Measurements from ENCODE around the gene CLEC2A.
"Not testable (repeated sequence)": the region's sequence is repeated elsewhere in the genome, so short reads cannot be mapped to it uniquely, and the experiment has no call there.

Gene CLEC2A

DNA sequence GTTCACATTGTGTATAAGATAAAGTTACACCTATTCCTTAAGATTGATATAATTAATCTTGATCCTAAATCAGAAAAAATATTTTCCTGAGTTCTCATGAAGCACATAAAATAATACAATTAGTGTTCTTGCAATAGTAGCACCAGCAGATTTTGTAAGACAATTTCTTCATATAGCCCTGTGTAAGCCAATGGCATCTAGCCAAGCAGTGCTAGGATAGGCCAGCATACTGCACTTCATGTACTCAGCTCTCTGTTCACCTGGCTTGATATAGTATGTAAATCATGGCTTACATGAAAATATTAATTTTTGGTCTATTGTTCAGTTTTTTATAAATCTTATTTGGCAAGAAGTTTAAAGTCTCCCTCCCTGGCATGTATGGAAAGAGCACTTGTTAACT is 49.0 kb downstream of the CLEC2A start:
- no peak overlapping the region for H3K9ac ChIP-seq (ENCODE audit: low read depth, low read length)
- H3K4me1 ChIP-seq (ENCODE audit: insufficient read depth, low read length), result peaks cover 5% of the 10 kb centered on the region; the same call in 1 of the 2 replicates
- no peaks in the 10 kb centered on the region for H3K36me3 ChIP-seq (ENCODE audit: insufficient read depth, low read length)
- no peaks in the 10 kb centered on the region for H3K9me3 ChIP-seq (ENCODE audit: control insufficient read depth, insufficient read depth, low read length)

- peaks cover 5% of the 10 kb centered on the region; the same call in 1 of the 2 replicates for H3K4me1 ChIP-seq (ENCODE audit: insufficient read depth, low read length)
- no peaks in the 10 kb centered on the region for H3K36me3 ChIP-seq (ENCODE audit: insufficient read depth, low read length)
- H3K9me3 ChIP-seq (ENCODE audit: control insufficient read depth, insufficient read depth, low read length), result no peaks in the 10 kb centered on the region
- no peak overlapping the region for H3K9ac ChIP-seq (ENCODE audit: low read depth, low read length)
These were observed 50.2 kb downstream of the CLEC2A start for GRCh38 chr12:9881988-9882387.

- H3K4me1 ChIP-seq (ENCODE audit: insufficient read depth, low read length), result peaks cover 5% of the 10 kb centered on the region; the same call in 1 of the 2 replicates
- no peak within 1 kb of the TSS for H3K9ac ChIP-seq (ENCODE audit: low read depth, low read length)
- no peaks in the 10 kb centered on the region for H3K9me3 ChIP-seq (ENCODE audit: control insufficient read depth, insufficient read depth, low read length)
- no peaks in the 10 kb centered on the region for H3K36me3 ChIP-seq (ENCODE audit: insufficient read depth, low read length)
These were observed 50.9 kb downstream of the CLEC2A start, which contains the start of gene KLRF2 for GRCh38 chr12:9881246-9881645. Gene KLRF2, plus strand, starts transcription at chr12:9881489. Its CDS starts 107 bp downstream, at chr12:9881596.

- no peak overlapping the region for H3K9ac ChIP-seq (ENCODE audit: low read depth, low read length)
- no peaks in the 10 kb centered on the region for H3K9me3 ChIP-seq (ENCODE audit: control insufficient read depth, insufficient read depth, low read length)
- H3K36me3 ChIP-seq (ENCODE audit: insufficient read depth, low read length), result no peaks in the 10 kb centered on the region
- H3K4me1 ChIP-seq (ENCODE audit: insufficient read depth, low read length), result peaks cover 5% of the 10 kb centered on the region; the same call in 1 of the 2 replicates
These were observed 51.6 kb downstream of the CLEC2A start for GRCh38 chr12:9880532-9881078.

DNA sequence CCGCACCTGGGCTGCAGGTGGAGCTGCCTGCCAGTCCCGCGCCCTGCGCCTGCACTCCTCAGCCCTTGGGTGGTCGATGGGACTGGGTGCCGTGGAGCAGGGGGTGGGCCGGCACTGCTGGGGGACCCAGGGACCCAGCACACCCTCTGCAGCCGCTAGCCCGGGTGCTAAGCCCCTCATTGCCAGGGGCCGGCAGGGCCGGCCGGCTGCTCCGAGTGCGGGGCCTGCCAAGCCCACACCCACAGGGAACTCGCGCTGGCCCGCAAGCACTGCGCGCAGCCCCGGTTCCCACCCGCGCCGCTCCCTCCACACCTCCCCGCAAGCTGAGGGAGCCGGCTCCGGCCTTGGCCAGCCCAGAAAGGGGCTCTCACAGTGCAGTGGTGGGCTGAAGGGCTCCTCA is 56.0 kb downstream of the CLEC2A start:
- H3K36me3 ChIP-seq (ENCODE audit: insufficient read depth, low read length); H3K4me1 ChIP-seq (ENCODE audit: insufficient read depth, low read length); H3K9me3 ChIP-seq (ENCODE audit: control insufficient read depth, insufficient read depth, low read length); H3K9ac ChIP-seq (ENCODE audit: low read depth, low read length): not testable (repeated sequence)

GRCh38 chr12:9872742-9873141 is 59.4 kb downstream of the CLEC2A start:
- Histone ChIP-seq H3K4me1 (ENCODE audit: insufficient read depth, low read length) (peaks cover 11% of the 10 kb centered on the region), H3K9me3 (ENCODE audit: control insufficient read depth, insufficient read depth, low read length) (no peaks in the 10 kb centered on the region), H3K36me3 (ENCODE audit: insufficient read depth, low read length) (no peaks in the 10 kb centered on the region), H3K9ac (ENCODE audit: low read depth, low read length) (no peak overlapping the region)

DNA sequence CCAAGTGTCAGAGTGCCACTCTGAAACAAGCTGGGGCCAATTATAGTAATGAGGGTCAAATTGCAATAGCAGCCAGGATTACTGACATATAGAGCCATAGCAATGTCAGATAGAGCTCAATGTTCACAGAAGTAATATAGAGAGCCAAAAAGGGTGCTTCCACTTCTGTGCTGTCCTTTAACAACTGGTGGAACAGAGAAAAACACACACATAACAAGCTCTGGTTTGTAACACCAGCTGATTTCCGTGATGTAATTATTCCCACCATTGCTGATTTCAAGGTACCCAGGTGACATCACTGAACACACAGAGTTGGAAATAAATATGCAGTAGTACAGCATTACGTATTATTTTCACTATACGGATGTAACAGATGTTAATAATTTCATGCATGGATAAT is 60.0 kb downstream of the CLEC2A start:
- H3K36me3 ChIP-seq (ENCODE audit: insufficient read depth, low read length), result no peaks in the 10 kb centered on the region
- no peaks in the 10 kb centered on the region for H3K9me3 ChIP-seq (ENCODE audit: control insufficient read depth, insufficient read depth, low read length)
- H3K4me1 ChIP-seq (ENCODE audit: insufficient read depth, low read length), result peaks cover 11% of the 10 kb centered on the region
- H3K9ac ChIP-seq (ENCODE audit: low read depth, low read length), result no peak overlapping the region

GRCh38 chr12:9870286-9870866 is 61.8 kb downstream of the CLEC2A start:
- H3K4me1 ChIP-seq (ENCODE audit: insufficient read depth, low read length), result peaks cover 11% of the 10 kb centered on the region
- no peak overlapping the region for H3K9ac ChIP-seq (ENCODE audit: low read depth, low read length)
- H3K9me3 ChIP-seq (ENCODE audit: control insufficient read depth, insufficient read depth, low read length), result no peaks in the 10 kb centered on the region
- H3K36me3 ChIP-seq (ENCODE audit: insufficient read depth, low read length), result no peaks in the 10 kb centered on the region

DNA sequence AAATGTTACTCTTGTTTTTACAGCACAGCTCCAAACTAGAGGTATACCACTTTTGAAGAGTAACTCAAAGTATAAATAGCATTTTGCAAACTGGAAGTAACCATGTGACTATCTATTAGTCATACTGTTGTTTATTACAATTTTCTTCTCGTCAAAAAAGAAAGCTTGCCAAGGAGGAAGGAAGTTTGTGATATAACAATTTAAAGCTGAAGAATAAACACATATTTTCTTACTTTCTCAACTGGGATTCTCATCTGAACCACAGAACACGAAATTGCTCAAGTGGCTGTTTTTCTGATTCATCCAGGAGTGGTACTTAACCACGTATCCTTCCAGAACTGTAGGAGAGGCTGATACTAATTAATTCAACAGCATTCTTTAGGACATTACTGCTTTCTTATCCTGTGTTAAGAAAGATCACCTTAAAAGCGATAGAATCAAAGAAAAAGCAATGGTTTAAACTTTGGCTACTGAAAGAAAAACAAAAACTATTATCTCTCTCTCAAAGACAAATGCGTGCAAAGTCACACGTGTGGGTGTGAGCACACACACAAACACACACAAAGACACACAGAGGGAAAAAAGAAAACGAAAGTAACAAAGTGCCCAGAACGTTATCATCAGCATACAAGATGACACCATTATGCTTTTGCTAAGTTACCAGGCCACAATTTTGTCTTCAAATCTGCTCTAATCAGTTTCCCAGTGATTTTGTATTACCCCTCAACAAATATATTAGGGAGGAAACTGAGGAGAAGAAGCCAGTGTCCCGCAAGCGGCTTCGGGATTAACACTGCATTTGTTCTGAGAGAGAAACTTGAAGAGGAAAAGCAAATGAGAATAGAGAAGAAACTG is 62.6 kb downstream of the CLEC2A start, which contains the start of gene CLEC2B:
Gene CLEC2B (minus strand): TSS at position 48 of the 855 bp plus-strand sequence.
- H3K36me3 ChIP-seq (ENCODE audit: insufficient read depth, low read length), result no peaks in the 10 kb centered on the region
- no peaks in the 10 kb centered on the region for H3K9me3 ChIP-seq (ENCODE audit: control insufficient read depth, insufficient read depth, low read length)
- H3K9ac ChIP-seq (ENCODE audit: low read depth, low read length), result no peak within 1 kb of the TSS
- peaks cover 11% of the 10 kb centered on the region for H3K4me1 ChIP-seq (ENCODE audit: insufficient read depth, low read length)

GRCh38 chr12:9868951-9869306 is 63.2 kb downstream of the CLEC2A start:
- H3K36me3 ChIP-seq (ENCODE audit: insufficient read depth, low read length), result no peaks in the 10 kb centered on the region
- H3K9ac ChIP-seq (ENCODE audit: low read depth, low read length), result no peak overlapping the region
- H3K9me3 ChIP-seq (ENCODE audit: control insufficient read depth, insufficient read depth, low read length), result no peaks in the 10 kb centered on the region
- peaks cover 11% of the 10 kb centered on the region for H3K4me1 ChIP-seq (ENCODE audit: insufficient read depth, low read length)

GRCh38 chr12:9868311-9868801 is 63.8 kb downstream of the CLEC2A start:
- Histone ChIP-seq H3K9ac (ENCODE audit: low read depth, low read length) (no peak overlapping the region), H3K36me3 (ENCODE audit: insufficient read depth, low read length) (no peaks in the 10 kb centered on the region), H3K9me3 (ENCODE audit: control insufficient read depth, insufficient read depth, low read length) (no peaks in the 10 kb centered on the region), H3K4me1 (ENCODE audit: insufficient read depth, low read length) (peaks cover 11% of the 10 kb centered on the region)

- H3K9ac ChIP-seq (ENCODE audit: low read depth, low read length), result no peak overlapping the region
- no peaks in the 10 kb centered on the region for H3K36me3 ChIP-seq (ENCODE audit: insufficient read depth, low read length)
- peaks cover 11% of the 10 kb centered on the region for H3K4me1 ChIP-seq (ENCODE audit: insufficient read depth, low read length)
- H3K9me3 ChIP-seq (ENCODE audit: control insufficient read depth, insufficient read depth, low read length), result no peaks in the 10 kb centered on the region
These were observed 64.6 kb downstream of the CLEC2A start for GRCh38 chr12:9867531-9867930.

GRCh38 chr12:9866860-9867269 is 65.3 kb downstream of the CLEC2A start:
- H3K36me3 ChIP-seq (ENCODE audit: insufficient read depth, low read length), result no peaks in the 10 kb centered on the region
- H3K9me3 ChIP-seq (ENCODE audit: control insufficient read depth, insufficient read depth, low read length), result no peaks in the 10 kb centered on the region
- no peak overlapping the region for H3K9ac ChIP-seq (ENCODE audit: low read depth, low read length)
- H3K4me1 ChIP-seq (ENCODE audit: insufficient read depth, low read length), result peaks cover 11% of the 10 kb centered on the region

GRCh38 chr12:9864913-9865675 is 67.1 kb downstream of the CLEC2A start:
- H3K4me1 ChIP-seq (ENCODE audit: insufficient read depth, low read length), result peaks cover 11% of the 10 kb centered on the region
- H3K36me3 ChIP-seq (ENCODE audit: insufficient read depth, low read length), result no peaks in the 10 kb centered on the region
- no peaks in the 10 kb centered on the region for H3K9me3 ChIP-seq (ENCODE audit: control insufficient read depth, insufficient read depth, low read length)
- no peak overlapping the region for H3K9ac ChIP-seq (ENCODE audit: low read depth, low read length)
